Measurements from ENCODE around the gene WDR45B.
"Not testable (repeated sequence)": the region's sequence is repeated elsewhere in the genome, so short reads cannot be mapped to it uniquely, and the experiment has no call there.

WDR45B gene

GRCh38 chr17:82655523-82655922, 7.3 kb upstream of the WDR45B start:
- DNase-seq: no peak

DNA sequence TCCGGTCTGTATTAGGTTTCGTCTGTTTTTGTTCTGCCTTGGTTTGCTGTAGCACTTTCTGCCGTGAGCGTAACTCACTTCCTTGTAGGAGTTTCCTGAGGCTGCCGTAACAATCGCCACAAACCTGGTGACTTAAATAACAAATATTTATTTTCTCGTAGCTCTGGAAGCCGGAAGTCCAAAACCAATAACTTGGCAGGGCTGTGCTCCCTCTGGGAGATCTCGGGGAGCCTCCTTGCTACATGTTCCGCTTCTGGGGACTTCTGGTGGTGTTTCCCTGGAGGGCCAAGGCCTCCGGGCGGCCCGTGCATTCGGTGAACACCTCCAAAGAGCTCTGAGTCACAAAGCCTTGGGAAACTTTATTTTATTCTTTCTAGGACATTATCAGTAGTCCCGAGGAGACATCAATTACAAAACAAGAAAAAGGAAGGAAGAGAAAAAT, 6.8 kb upstream of the WDR45B start:
- DNase-seq: no peak

DNA sequence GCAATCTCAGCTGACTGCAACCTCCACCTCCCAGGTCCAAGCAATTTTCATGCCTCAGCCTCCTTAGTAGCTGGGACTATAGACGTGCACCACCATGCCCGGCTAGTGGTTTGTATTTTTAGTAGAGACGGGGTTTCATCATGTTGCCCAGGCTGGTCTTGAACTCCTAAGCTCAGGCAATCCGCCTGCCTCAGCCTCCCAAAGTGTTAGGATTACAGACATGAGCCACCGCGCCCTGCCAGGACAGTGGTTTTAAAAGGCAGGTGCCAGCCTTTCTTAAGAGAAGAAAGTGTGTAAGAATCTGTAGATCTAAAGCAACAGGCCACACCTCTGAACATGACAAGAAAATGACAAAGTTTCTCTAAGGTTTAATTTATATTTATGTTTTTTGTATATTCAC, 6.4 kb upstream of the WDR45B start:
- DNase-seq: not testable (repeated sequence)

DNA sequence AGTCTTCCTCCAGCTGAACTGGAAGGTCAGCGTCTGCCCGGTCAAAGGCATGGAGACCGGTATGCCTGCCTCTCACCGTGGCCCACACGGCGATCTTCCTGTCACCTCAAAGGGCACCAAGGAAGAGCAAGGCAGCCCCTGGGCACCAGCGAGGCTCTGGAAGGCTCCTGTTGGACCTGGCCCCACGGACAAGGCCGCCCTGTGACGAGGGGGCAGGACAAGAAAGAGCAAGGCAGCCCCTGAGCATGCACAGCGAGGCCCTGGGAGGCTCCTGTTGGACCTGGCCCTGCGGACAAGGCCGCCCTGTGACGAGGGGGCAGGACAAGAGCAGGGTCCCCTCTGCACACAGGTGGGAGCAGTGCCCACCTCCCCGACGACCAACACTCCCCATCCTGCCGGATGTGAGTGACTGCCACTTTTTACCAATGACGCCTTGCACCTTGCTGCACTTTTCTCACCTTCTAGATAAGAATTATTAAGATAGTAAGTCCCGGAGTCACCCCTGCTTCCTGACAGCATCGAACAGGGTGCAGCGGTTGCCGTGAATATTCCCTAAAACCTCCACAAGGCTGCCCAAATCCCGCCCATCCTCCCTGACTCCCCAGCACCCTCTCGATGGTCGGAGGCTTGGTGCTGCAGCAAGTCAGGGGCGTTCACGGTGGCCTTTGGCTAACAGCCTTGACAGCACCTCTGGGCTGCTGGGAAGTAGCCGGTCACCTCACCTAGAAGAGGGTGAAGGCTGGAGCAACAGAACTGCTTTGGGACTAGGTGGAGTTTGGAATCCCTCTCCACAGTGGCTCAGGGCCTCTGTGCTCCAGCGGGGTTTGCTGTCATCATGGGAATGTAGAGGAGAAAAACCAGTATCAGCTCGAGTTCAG, 5.6 kb upstream of the WDR45B start:
- DNase-seq: no peak

DNA sequence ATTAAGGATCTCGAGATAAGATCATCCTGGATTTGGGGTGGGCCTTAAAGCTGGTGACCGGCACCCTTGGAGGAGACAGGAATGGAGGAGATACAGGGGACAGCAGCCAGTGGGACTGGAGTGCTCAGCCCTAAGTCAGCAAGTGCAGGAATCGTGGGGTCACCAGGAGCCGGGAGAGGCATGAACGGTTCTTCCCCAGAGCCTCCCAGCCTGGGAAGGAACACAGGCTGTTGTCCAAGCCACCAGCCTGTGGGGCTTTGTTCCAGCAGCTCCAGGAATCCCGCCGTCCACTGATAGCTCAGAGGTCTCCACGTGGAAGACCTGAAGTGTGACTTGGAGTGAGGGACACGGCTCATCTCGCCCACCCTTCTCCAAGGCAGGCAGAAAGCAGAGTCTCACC, 2.5 kb upstream of the WDR45B start:
- DNase-seq: no peak

DNA sequence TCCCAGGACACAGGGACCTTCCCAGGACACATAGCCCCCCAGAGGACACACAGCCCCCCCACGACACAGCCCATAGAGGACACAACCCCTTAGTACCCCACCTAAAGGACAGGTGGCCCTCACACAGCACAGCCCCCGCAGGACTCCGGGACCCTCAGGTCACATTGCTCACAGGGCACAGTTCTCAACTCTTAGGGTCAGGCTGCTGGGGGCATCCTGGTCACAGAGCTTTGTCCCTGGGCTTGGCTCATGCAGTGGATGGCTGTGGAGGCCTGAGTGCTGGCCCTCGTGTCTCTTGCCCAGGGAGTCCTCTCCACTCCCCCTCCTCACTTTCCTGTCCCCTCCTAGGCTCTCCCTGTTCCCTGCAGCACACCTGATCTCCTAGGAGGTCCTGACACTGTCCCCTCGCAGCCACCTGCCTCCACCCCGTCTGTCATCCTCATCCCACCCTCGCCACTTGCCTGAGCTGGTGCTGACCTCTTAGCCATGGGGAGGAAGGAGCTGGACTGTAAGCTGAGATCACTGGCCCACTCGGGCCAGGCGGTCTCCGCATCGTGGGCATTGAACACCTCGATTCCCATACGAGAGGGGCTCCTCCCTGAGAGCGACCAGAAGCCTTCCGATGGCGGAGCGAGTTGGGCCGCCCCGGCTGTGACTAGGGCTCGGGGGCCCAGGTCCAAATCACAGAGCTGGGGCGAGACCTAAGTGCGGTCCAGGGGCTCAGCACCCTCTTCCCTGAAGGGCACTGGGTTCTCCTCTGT, 1.4 kb upstream of the WDR45B start:
- DNase-seq: no peak

DNA sequence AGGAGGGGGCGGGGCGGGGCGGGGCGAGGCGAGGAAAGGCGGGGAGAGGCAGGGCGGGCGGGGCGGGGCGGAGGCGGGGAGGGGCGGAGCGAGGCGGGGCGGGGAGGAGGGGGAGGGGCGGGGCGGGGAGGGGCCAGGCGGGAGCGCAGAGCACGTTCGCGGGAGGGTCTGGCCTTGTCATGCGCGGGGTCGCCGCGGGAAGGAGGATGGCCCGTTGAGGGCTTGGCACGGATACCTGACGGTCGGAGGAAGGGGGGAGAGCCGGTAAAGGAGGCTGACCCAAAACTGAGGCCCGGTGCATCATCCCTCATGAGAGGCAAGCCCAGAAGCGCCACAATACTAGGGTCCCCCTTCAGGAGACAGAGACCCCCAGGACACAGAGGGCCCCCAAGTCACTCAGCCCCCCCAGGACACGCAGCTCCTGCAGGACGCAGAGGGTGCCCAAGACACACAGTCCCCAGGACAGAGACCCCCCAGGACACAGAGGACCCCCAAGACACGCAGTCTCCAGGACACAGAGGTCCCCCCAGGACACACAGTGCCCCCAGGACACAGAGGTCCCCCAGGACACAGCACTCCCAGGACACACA, 593 bp upstream of the WDR45B start:
- DNase-seq: peak; percentile 49 to 56

- no peak for DNase-seq
Observed at GRCh38 chr17:82647593-82648164, 565 bp downstream of the WDR45B start.

GRCh38 chr17:82645516-82645915, 2.7 kb downstream of the WDR45B start:
- DNase-seq: no peak

- DNase-seq: no peak
Observed at GRCh38 chr17:82644148-82644547, 4.1 kb downstream of the WDR45B start.

GRCh38 chr17:82642022-82642421, 6.2 kb downstream of the WDR45B start:
- DNase-seq: no peak

GRCh38 chr17:82640036-82640435, 8.2 kb downstream of the WDR45B start:
- DNase-seq: no peak

DNA sequence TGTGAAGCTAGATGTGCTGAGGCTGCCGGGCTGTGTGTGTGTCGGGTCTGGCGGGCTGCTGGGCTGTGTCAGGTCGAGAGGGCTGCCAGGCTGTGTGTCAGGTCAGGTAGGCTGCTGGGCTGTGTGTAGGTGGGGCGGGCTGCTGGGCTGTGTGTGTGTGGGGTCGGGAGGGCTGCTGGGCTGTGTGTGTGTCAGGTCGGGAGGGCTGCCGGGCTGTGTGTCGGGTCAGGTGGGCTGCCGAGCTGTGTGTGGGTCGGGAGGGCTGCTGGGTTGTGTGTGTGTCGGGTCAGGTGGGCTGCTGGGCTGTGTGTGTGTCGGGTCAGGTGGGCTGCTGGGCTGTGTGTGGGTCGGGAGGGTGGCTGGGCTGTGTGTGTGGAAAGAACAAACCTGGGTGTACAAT, 8.6 kb downstream of the WDR45B start:
- no peak for DNase-seq

DNA sequence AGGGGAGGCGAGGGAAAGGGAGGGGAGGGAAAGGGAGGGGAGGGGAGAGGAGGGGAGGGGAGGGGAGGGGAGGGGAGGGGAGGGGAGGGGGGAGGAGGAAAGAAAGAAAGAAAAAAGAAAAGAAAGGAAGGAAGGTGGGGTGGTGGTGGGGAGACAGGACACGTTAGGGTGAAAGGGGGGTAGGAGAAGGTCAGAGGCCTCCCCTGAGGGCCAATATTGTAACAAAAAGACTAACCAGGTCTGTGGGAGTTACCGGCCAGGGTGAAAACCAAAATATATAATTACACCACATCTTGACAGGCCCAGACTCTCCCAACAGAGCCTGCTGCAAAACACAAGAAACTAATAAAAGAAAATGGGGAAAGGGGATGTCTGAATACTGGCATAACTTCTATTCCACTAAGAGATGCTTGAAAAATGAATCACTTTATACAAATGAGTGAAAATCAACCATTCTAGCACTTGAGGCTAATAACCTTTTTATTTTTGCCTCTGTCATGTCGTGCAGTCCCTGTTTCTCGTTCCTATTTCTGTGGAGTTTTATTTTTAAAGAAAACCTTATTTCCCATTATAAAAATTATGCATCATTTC, 10.0 kb downstream of the WDR45B start:
- no peak for DNase-seq

- no peak for DNase-seq
Observed at GRCh38 chr17:82636626-82637598, 11.3 kb downstream of the WDR45B start.

- no peak for DNase-seq
Observed at GRCh38 chr17:82633343-82633742, 14.9 kb downstream of the WDR45B start.

DNA sequence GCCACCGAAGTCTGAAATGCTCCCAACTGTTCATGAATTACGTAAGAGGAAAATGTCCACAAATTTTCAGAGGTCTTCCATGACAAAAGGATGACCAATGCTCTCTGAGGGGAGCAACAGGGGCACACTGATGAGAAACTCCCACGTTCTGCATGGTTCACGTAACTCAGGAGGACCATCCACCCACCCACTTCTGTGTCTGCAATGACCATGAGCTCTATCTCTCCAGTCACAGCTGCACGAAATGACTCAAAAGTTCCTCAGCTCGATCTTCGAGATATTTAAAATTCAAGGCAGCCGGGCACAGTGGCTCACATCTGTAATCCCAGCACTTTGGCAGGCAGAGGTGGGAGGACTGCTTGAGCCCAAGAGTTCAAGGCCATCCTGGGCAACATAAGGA, 15.8 kb downstream of the WDR45B start:
- no peak for DNase-seq

- DNase-seq: no peak
Observed at GRCh38 chr17:82631544-82631943, 16.7 kb downstream of the WDR45B start.

DNA sequence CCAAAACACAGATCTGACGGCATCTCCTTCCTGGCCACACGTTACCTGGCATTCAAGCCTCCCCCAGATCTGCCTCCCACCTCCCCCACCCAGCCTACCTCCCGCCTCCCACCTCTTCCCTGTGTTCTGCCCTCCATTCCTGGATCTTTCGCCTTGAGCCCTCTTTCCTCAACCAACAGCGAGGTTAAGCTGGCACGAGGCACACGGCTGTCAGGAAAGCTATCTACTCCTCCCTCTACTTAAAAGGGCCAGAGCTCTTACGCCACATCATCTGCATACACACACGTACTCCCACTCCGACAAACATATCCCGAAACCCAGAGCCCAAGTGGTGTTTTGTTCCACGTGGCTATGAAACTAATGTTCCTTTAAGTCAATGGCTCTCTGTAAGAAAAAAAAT, 18.0 kb downstream of the WDR45B start:
- no peak for DNase-seq

DNA sequence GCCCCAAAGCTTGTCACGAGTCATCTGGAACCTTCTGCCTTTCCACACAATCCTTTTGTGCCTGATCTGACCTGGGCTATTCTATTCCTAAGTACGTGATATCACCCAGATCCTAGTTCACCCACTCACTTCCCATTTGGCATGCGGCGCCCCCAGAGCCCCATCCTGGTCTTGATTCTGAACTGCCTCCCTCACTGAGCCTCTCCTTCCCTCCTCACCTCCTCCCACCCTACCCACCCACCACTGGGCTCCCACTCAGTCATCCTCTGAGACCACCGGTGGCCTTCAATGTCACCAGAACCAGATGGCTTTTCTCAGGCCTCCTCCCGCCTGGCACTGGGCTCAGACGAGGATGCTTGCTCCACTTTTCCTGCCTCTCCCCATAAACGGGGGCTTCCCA, 18.5 kb downstream of the WDR45B start:
- DNase-seq: no peak

- no peak for DNase-seq
Observed at GRCh38 chr17:82627405-82627804, 20.8 kb downstream of the WDR45B start.

DNA sequence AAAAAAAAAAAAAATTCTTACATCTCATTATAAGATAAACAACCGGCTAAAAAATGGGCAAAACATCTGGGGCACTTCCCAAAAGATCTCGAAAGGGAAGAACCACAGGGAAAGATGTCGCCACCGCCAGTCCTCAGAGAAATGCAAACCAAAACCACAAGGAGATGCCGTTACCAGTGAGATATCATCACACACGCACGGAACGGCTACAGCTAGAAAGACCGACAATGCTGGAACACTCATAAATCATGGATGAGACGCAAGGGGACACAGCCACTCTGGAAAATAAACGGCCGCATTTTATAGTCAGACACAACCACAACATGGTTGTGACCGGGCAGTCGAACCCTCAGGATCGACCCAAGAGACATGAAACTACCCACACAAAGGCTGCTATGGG, 24.5 kb downstream of the WDR45B start:
- no peak for DNase-seq
